Transverse colon (tissue), 4 donors: ENCODE results near the gene USP11. TPM values are rescaled to one million over a fixed set of nuclear protein-coding genes. Genes with fewer than 3 reads are reported as not detected.

Source experiments
- DNase-seq: peaks from one replicate; pipeline ENCODE4 v3.0.0-alpha.2; 2019
- H3K27ac ChIP-seq, 4 donors: fragments of 200-600 bp; sonication (generic); 2 replicates each; pipeline ENCODE4 v1.5.1; 2016 to 2018; ENCODE audit warnings: inconsistent platforms in 4 of 4
- H3K27me3 ChIP-seq: fragments of 200-600 bp; sonication (generic); 2 replicates; pipeline ENCODE4 v1.5.1; 2017; ENCODE audit warnings: inconsistent platforms
- H3K36me3 ChIP-seq, 4 donors: fragments of 200-600 bp; sonication (generic); 2 replicates each; pipeline ENCODE4 v1.5.1; 2017 to 2019; ENCODE audit warnings: inconsistent platforms in 4 of 4
- H3K4me1 ChIP-seq, 4 donors: fragments of 200-600 bp; sonication (generic); 2 replicates each; pipeline ENCODE4 v1.5.1; 2017 to 2020; ENCODE audit warnings: inconsistent platforms in 4 of 4
- H3K4me3 ChIP-seq, 4 donors: fragments of 200-600 bp; sonication (generic); 1 replicate in 1 of 4; 2 replicates in 3 of 4; pipeline versions ENCODE4 v1.5.1 to v1.6.1; 2017 to 2019; ENCODE audit warnings: inconsistent platforms in 4 of 4
- H3K9me3 ChIP-seq, 2 donors: fragments of 200-600 bp; sonication (generic); 2 replicates each; pipeline ENCODE4 v1.5.1; 2017 to 2019; ENCODE audit warnings: inconsistent platforms in 2 of 2
- EP300 ChIP-seq: sonication (generic); formaldehyde crosslinking; IDR thresholded peaks from one replicate; pipeline ENCODE4 v1.6.1; 2017; ENCODE audit warnings: antibody characterized with exemption, low read depth
- POLR2A ChIP-seq: fragments of 450-650 bp; IDR thresholded peaks from one replicate; pipeline ENCODE4 v1.6.1; 2016; ENCODE audit warnings: antibody characterized with exemption, mild to moderate bottlenecking, moderate library complexity
- POLR2AphosphoS5 ChIP-seq, 3 donors: sonication (generic); formaldehyde crosslinking; IDR thresholded peaks; one replicate each; pipeline ENCODE4 v1.6.1; 2016; ENCODE audit warnings: antibody characterized with exemption in 3 of 3
- WGBS, 2 donors: methylation state at CpG; one replicate each; pipeline ENCODE4 v1.1.5; 2018; ENCODE audit warnings: low coverage in 1 of 2; 5-methylcytosine and 5-hydroxymethylcytosine counted together
- in situ Hi-C, 4 donors: fragments of 200-750 bp; cut with MboI; loops; one replicate each; pipeline versions ENCODE4 v1.15.0 to v1.15.1; 2017; ENCODE audit warnings: low sequenced_read_pairs in 3 of 4, low pct_ligation_motif_present in 1 of 4, low pct_unique_long_range_greater_than_20kb in 1 of 4
- intact Hi-C: fragments of 100-400 bp; cut with DNase I; formaldehyde crosslinking; loops from one replicate; pipeline ENCODE4 v1.15.1; 2023; ENCODE audit warnings: low total_unique reads
- total RNA-seq, 4 donors: library from RNA; depleted of rRNA; stranded (reverse); fragments of >200 nt; gene quantifications; one replicate each; pipeline ENCODE4 v1.1.0, GENCODE V29; 2016
- TF ChIP-seq, protein P1 (sequence below), 5 experiments: fragments of 200-600 bp in 3 of 5; fragments of 450-650 bp in 2 of 5; sonication (generic) in 3 of 5; IDR thresholded peaks; 1 replicate in 2 of 5; 2 replicates in 3 of 5; pipeline ENCODE4 v1.5.1; 2016 to 2017; ENCODE audit warnings: antibody characterized with exemption in 5 of 5, inconsistent platforms in 3 of 5, mild to moderate bottlenecking in 2 of 5, moderate library complexity in 1 of 5

The USP11 gene
- total RNA-seq, 4 donors from 2014 or later, result 5.0 to 45.3 (median 22.3) TPM

DNA sequence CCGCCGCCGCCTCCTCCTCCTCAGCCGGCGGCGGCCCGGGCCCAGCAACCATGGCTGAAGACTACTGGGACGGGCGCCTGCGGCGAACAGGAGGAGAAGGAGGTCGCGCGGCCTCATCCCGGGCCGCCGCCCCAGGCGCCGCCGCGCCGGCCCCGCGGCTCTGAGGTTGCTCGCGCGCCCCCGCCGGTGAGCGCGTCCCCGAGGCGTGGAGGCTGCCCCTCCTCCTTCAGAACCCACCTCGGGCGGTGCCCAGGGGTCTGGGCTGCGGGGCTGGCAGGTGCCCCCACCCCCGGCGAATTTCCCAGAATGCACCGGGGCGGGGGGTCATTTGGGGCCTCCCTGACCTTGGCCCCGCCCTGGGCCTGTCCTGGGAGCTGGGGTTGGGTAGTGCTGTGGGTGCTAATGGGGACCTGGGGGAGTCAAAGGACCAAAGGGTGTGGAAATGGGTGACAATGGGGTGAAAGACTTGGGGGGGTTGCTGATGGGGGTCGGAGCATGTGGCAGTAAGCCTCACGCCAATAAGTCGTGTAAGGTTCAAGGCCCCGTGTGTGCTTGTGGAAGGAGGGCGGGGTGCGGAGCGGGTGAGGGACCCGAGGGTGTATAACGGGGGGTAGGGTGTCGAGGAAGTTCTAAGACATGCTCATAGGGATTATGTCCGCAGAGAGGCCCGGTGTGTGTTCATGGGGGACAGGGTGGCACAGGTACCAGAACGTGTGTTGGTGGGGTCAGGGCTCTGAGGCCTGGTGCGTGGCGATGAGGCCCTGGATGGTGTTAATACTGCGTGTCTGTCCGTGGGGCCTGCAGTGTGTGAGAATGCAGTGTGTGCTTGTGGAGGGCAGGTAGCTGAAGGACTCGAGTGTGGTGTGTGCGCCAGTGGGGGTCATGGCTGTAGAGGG, 13.6 kb upstream of the USP11 start:
- H3K4me1 ChIP-seq, result peaks cover 7 to 33% (median 20%) of the 10 kb centered on the region in 4 donors
- TF ChIP-seq POLR2A, result no peak
- TF ChIP-seq, protein P1, sequence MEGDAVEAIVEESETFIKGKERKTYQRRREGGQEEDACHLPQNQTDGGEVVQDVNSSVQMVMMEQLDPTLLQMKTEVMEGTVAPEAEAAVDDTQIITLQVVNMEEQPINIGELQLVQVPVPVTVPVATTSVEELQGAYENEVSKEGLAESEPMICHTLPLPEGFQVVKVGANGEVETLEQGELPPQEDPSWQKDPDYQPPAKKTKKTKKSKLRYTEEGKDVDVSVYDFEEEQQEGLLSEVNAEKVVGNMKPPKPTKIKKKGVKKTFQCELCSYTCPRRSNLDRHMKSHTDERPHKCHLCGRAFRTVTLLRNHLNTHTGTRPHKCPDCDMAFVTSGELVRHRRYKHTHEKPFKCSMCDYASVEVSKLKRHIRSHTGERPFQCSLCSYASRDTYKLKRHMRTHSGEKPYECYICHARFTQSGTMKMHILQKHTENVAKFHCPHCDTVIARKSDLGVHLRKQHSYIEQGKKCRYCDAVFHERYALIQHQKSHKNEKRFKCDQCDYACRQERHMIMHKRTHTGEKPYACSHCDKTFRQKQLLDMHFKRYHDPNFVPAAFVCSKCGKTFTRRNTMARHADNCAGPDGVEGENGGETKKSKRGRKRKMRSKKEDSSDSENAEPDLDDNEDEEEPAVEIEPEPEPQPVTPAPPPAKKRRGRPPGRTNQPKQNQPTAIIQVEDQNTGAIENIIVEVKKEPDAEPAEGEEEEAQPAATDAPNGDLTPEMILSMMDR (IDR thresholded peaks at IDR 0.05), result no peak
- no peak for TF ChIP-seq POLR2AphosphoS5 (IDR thresholded peaks at IDR 0.05)
- no peak for TF ChIP-seq EP300
- DNase-seq, result peak; percentile 70
- intact Hi-C loops, result no loop called here
- WGBS, 2 donors, result 16% methylated on average over 57 of the region's 60 CpGs; no CpG with 5 or more reads in 1 of the 2 donors
- H3K36me3 ChIP-seq, result peaks cover 0 to 15% (median 0%) of the 10 kb centered on the region in 4 donors
- no peaks in the 10 kb centered on the region for H3K9me3 ChIP-seq
- peak overlapping the region; percentile 83 to 99 (median 94) for H3K4me3 ChIP-seq
- H3K27ac ChIP-seq, result peak overlapping the region; percentile 96 to 100 (median 99)
- in situ Hi-C loops, result loop anchor here in 1 of 4 donors (25.0 kb wide), 1 partner anchor 318 kb away; no protein-coding TSS in a partner anchor
- H3K27me3 ChIP-seq, result no peaks in the 10 kb centered on the region

GRCh38 chrX:47221756-47222155, 11.1 kb upstream of the USP11 start:
- H3K36me3 ChIP-seq, result peaks cover 0 to 11% (median 0%) of the 10 kb centered on the region in 4 donors
- no peaks in the 10 kb centered on the region for H3K27me3 ChIP-seq
- H3K27ac ChIP-seq, result no peak overlapping the region
- H3K9me3 ChIP-seq, result no peaks in the 10 kb centered on the region
- no peak overlapping the region for H3K4me3 ChIP-seq
- H3K4me1 ChIP-seq, result peaks cover 4 to 28% (median 14%) of the 10 kb centered on the region in 4 donors
- DNase-seq, result no peak
- WGBS, 2 donors, result 76% methylated on average over 4 of the region's 4 CpGs; no CpG with 5 or more reads in 1 of the 2 donors
- intact Hi-C loops (no loop called here), in situ Hi-C loops (loop anchor here in 1 of 4 donors (25.0 kb wide), 1 partner anchor 316 kb away; no protein-coding TSS in a partner anchor)
- TF ChIP-seq EP300, result no peak
- TF ChIP-seq POLR2AphosphoS5 (IDR thresholded peaks at IDR 0.05), result no peak
- TF ChIP-seq, protein P1 (IDR thresholded peaks at IDR 0.05), result no peak
- no peak for TF ChIP-seq POLR2A

- Histone ChIP-seq H3K4me1 (peaks cover 0 to 20% (median 9%) of the 10 kb centered on the region in 4 donors), H3K4me3 (no peak overlapping the region), H3K27ac (no peak overlapping the region), H3K36me3 (peaks cover 0 to 14% (median 0%) of the 10 kb centered on the region in 4 donors), H3K9me3 (no peaks in the 10 kb centered on the region), H3K27me3 (no peaks in the 10 kb centered on the region)
- intact Hi-C loops, result no loop called here
- 88% methylated on average over 8 of the region's 10 CpGs; no CpG with 5 or more reads in 1 of the 2 donors for WGBS, 2 donors
- DNase-seq, result no peak
- TF ChIP-seq, protein P1 (IDR thresholded peaks at IDR 0.05), result no peak
- TF ChIP-seq POLR2AphosphoS5 (IDR thresholded peaks at IDR 0.05) (no peak), POLR2A (no peak), EP300 (no peak)
- in situ Hi-C loops, result loop anchor here in 1 of 4 donors (25.0 kb wide), 1 partner anchor 314 kb away; no protein-coding TSS in a partner anchor
Measured at GRCh38 chrX:47222751-47223350, 10.0 kb upstream of the USP11 start.
